Parathyroid adenoma (tissue), 2 donors: ENCODE results near the gene ICE1.

Experiments used
- H2AFZ ChIP-seq: fragments of 300-600 bp; sonication (generic); one replicate; pipeline ENCODE4 v1.7.0; 2017; ENCODE audit warnings: antibody characterized with exemption, mild to moderate bottlenecking
- H3K27ac ChIP-seq: fragments of 300-600 bp; sonication (generic); one replicate; pipeline ENCODE4 v1.7.0; 2017
- H3K27me3 ChIP-seq: fragments of 300-600 bp; sonication (generic); one replicate; pipeline ENCODE4 v1.7.0; 2017; ENCODE audit warnings: low read length; ENCODE audit not compliant: control insufficient read depth, insufficient read depth
- H3K36me3 ChIP-seq: fragments of 300-600 bp; sonication (generic); one replicate; pipeline ENCODE4 v1.7.0; 2017; ENCODE audit warnings: low read length; ENCODE audit not compliant: control insufficient read depth, insufficient read depth
- H3K4me1 ChIP-seq: fragments of 300-600 bp; sonication (generic); one replicate; pipeline ENCODE4 v1.7.0; 2017; ENCODE audit warnings: control low read depth
- H3K4me2 ChIP-seq: fragments of 300-600 bp; sonication (generic); one replicate; pipeline ENCODE4 v1.7.0; 2017; ENCODE audit warnings: low read length
- H3K4me3 ChIP-seq: fragments of 300-600 bp; sonication (generic); one replicate; pipeline ENCODE4 v1.7.0; 2017; ENCODE audit warnings: low read depth, low read length
- H3K79me2 ChIP-seq: fragments of 300-600 bp; sonication (generic); one replicate; pipeline ENCODE4 v1.7.0; 2017; ENCODE audit warnings: control low read depth
- H3K9ac ChIP-seq: fragments of 300-600 bp; sonication (generic); one replicate; pipeline ENCODE4 v1.7.0; 2017; ENCODE audit warnings: mild to moderate bottlenecking
- H3K9me3 ChIP-seq: fragments of 300-600 bp; sonication (generic); one replicate; pipeline ENCODE4 v1.7.0; 2017; ENCODE audit warnings: low read length; ENCODE audit not compliant: control insufficient read depth
- TF ChIP-seq, protein P1 (sequence below): fragments of 300-600 bp; sonication (generic); IDR thresholded peaks from one replicate; pipeline ENCODE4 v1.7.0; 2017; ENCODE audit warnings: antibody characterized with exemption, mild to moderate bottlenecking
- donor health status: primary hyperparathyroidism.

The ICE1 gene

DNA sequence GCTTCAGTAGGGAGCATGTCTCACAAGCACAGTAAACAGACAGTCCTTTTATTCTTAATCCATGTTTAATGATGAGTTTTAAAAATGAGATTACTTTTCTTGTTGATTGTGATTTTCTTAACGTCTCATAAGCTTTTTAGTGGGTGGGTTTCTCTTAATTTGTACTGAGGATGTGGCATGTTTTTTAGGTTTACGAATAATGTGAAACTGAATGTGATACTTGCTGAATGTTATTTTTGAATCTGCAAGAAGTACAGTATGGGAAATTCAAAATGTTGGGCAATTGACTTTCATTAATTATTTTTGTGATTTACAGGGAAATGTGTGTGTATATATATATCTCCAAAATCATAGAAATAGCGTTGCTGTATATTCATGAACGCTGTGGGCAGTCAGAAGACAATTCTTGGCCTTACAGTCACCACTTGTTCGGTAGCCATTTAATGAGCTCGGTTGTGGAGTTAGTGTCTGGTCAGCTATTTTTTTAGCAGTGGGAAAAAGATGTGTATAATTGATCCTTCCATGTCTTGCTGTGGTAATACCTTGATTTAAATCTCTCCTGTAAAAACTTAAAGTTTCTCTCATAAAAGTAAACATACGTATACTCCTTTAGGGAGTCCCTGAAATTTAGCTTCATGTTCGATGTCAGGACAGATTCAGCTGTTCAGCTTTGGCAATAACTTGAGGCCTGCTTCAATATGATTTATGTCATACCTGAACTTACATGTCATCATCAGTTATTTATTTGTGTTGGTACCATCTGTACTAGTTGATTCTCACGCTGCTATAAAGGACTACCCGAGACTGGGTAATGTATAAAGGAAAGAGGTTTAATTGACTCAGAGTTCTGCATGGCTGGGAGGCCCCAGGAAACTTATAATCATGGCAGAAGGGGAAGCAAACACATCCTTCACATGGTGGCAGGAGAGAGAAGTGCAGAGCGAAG lies 15.0 kb downstream of the ICE1 start:
- Histone ChIP-seq H3K4me1 (peaks cover 11% of the 10 kb centered on the region), H3K9ac (no peak overlapping the region), H3K4me2 (no peak overlapping the region), H3K36me3 (no peaks in the 10 kb centered on the region), H3K27me3 (no peaks in the 10 kb centered on the region), H3K9me3 (no peaks in the 10 kb centered on the region), H3K79me2 (peaks cover 2% of the 10 kb centered on the region), H2AFZ (no peak overlapping the region), H3K4me3 (no peak overlapping the region), H3K27ac (no peak overlapping the region)
- TF ChIP-seq, protein P1, sequence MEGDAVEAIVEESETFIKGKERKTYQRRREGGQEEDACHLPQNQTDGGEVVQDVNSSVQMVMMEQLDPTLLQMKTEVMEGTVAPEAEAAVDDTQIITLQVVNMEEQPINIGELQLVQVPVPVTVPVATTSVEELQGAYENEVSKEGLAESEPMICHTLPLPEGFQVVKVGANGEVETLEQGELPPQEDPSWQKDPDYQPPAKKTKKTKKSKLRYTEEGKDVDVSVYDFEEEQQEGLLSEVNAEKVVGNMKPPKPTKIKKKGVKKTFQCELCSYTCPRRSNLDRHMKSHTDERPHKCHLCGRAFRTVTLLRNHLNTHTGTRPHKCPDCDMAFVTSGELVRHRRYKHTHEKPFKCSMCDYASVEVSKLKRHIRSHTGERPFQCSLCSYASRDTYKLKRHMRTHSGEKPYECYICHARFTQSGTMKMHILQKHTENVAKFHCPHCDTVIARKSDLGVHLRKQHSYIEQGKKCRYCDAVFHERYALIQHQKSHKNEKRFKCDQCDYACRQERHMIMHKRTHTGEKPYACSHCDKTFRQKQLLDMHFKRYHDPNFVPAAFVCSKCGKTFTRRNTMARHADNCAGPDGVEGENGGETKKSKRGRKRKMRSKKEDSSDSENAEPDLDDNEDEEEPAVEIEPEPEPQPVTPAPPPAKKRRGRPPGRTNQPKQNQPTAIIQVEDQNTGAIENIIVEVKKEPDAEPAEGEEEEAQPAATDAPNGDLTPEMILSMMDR, result no peak

DNA sequence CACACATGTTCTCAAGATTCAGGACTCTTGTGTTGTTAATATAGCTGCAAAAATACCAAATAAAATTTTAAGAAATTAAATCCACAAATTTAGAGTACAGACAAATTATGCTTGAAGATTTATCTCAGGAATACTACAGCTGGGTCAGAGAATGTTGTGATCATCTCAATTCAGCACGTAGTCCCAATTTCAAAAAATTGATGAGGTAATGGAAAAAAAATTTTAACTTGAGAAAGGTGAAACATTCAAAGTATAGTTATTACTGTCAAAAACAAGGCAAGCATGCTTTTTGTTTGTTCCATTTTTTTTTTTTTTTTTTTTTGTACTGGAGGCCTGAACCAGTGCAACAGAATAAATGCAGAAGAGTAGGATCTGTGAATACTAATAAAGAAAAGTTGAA lies 29.4 kb downstream of the ICE1 start:
- no peak overlapping the region for H3K9ac ChIP-seq

GRCh38 chr5:5453131-5453530 lies 30.7 kb downstream of the ICE1 start:
- Histone ChIP-seq H3K27me3 (no peaks in the 10 kb centered on the region), H2AFZ (no peak overlapping the region), H3K9me3 (no peaks in the 10 kb centered on the region), H3K9ac (no peak overlapping the region), H3K4me1 (no peaks in the 10 kb centered on the region), H3K27ac (no peak overlapping the region), H3K4me2 (no peak overlapping the region), H3K36me3 (no peaks in the 10 kb centered on the region), H3K4me3 (no peak overlapping the region), H3K79me2 (peaks cover 1% of the 10 kb centered on the region)
- TF ChIP-seq, protein P1, result no peak

More for the DNA sequence above, 29.4 kb downstream of the ICE1 start:
- TF ChIP-seq, protein P1, result no peak
- Histone ChIP-seq H3K79me2 (no peaks in the 10 kb centered on the region), H3K27me3 (no peaks in the 10 kb centered on the region), H3K36me3 (no peaks in the 10 kb centered on the region), H3K9me3 (no peaks in the 10 kb centered on the region), H2AFZ (no peak overlapping the region), H3K4me3 (no peak overlapping the region), H3K4me1 (no peaks in the 10 kb centered on the region), H3K4me2 (no peak overlapping the region), H3K27ac (no peak overlapping the region)

GRCh38 chr5:5454391-5454790 lies 31.9 kb downstream of the ICE1 start:
- H3K27ac ChIP-seq, result no peak overlapping the region
- peaks cover 5% of the 10 kb centered on the region for H3K79me2 ChIP-seq
- H3K4me1 ChIP-seq, result no peaks in the 10 kb centered on the region
- H3K9ac ChIP-seq, result no peak overlapping the region
- no peaks in the 10 kb centered on the region for H3K36me3 ChIP-seq
- H2AFZ ChIP-seq, result no peak overlapping the region
- H3K4me3 ChIP-seq, result no peak overlapping the region
- no peak overlapping the region for H3K4me2 ChIP-seq
- TF ChIP-seq, protein P1, result no peak
- H3K27me3 ChIP-seq, result no peaks in the 10 kb centered on the region
- H3K9me3 ChIP-seq, result no peaks in the 10 kb centered on the region
